Measurements from ENCODE around the gene BEND6.
"Not testable (repeated sequence)": the region's sequence is repeated elsewhere in the genome, so short reads cannot be mapped to it uniquely, and the experiment has no call there.

The BEND6 gene

GRCh38 chr6:57040011-57040410 lies 85.1 kb downstream of the BEND6 start:
- DNase-seq: no peak

DNA sequence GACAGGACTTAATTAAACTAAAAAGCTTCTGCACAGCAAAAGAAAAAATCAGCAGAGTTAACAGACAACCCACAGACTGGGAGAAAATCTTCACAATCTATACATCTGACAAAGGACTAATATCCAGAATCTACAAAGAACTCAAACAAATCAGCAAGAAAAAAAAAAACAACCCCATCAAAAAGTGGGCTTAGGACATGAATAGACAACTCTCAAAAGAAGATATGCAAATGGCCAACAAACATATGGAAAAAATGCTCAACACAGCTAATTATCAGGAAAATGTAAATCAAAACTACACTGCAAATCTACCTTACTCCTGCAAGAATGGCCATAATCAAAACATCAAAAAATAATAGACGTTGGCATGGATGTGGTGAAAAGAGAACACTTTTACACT lies 89.2 kb downstream of the BEND6 start:
- DNase-seq: not testable (repeated sequence)

- no peak for DNase-seq
These were observed 89.7 kb downstream of the BEND6 start for GRCh38 chr6:57044568-57044967.

GRCh38 chr6:57046332-57047256 lies 91.7 kb downstream of the BEND6 start, which contains the start of gene KIAA1586:
KIAA1586 (plus strand) TSS chr6:57046693; CDS start chr6:57046756, 63 bp downstream.
- DNase-seq: peak; percentile 87

DNA sequence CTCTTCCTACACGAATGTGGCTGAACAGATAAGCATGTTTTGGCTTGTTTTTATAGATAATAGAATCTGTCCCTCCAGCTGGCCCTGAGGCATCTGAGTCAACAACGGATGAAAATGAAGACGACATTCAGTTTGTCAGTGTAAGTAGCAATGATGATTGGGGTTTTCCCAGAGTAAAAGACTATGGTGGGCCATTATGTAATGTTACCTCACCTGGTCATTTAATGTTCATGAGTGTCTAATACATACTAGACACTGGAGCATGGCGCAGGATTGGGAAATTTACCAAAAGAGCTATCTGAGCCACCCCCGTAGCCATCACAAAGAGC lies 92.3 kb downstream of the BEND6 start:
- DNase-seq: not testable (repeated sequence)

- not testable (repeated sequence) for DNase-seq
These were observed 93.0 kb downstream of the BEND6 start for GRCh38 chr6:57047859-57048258.

- peak; percentile 2 for DNase-seq
These were observed 93.7 kb downstream of the BEND6 start for GRCh38 chr6:57048577-57048976.

- DNase-seq: no peak
These were observed 108.9 kb downstream of the BEND6 start for GRCh38 chr6:57063847-57064246.

DNA sequence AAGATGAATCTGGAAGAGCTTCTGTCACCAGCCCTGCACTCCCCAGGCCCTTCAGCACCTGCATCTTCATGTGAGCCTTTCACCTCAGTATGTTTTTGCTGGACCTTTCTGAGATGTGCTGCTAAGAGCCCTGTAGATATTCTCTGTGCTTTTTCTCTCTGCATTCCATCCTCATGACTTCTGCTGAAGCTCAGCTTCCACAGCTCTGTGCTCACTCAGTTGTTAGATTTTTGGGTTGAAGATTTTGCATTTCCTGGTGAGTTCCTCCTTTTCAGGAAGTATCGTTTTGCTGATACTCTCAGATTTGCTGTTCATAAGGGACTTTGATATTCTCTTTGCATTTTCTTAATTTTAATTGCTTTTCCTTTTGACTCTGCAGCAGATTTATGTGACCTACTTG lies 109.9 kb downstream of the BEND6 start:
- no peak for DNase-seq

DNA sequence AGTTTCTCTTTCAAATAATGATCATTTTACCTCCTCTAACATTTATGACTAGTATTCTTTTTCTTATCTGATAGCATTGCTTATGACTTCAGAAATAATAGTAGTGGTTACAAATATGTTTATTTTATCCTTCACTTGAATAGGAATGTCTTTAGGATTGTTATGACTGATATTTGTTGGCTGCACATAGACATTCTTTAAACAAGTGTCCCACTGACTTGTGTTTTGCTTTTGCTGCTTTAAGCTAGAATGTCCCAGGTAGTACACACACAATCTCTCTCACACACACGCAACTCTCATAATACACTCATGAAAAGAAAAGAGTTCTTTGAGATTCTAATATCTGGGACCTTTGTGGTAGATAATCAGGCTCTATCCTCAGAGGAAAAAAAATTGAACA lies 113.2 kb downstream of the BEND6 start:
- no peak for DNase-seq

DNA sequence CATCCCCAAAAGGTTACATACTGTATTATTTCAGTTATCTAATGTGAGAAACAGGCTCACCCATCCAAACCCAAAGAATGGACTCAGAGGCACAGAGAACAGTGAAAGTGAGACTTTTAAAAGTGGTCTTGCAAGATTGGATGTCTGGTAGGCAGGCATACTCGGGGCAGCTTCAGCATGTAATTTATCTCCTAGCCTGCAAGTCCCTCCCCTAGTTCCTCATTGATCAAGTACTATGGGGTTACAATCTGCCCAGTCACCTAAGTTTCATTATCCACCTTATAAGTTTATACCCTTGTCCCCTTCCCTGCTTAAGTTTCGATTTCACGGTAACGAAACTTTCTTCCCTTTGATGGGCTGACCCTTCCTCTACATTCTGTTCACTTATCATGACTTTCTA lies 114.3 kb downstream of the BEND6 start:
- no peak for DNase-seq

DNA sequence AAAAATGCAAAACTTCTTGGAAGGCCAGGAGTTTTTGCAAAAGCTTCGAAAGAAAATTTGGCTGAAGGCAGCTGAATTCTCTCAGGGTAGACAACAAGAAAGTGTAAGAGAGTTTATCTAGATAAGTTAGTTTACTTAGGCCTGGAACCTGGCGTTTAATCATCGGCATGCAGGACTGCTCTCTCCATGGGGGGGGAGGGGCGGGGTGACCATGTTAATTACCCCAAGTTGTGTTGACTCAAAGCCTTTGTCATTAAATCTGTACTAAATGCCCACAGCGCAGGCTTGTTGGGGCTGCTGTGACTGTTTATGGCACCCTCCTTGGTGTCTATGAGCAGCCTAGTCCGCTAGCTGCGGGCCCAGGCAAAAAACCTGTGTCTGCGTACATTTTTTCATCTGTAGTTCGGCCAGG lies 115.0 kb downstream of the BEND6 start:
- DNase-seq: no peak

DNA sequence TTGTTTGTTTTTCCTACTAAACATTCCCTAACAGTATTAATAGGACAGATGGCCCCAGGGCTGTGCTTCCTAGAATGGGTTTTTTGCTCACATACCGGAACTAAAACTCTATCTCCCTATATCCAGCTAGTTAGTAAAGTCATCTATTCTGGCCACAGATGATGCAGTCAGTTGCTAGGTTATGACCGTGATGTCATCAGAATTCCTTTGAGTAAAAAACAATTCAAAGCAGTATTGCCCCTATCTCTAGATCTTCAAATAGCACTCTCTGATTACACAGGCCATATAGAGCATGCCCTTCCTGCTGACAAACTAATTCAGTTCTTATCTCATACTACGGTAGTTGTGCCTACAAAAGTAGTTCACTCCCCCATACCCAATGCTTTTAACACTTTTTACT lies 117.2 kb downstream of the BEND6 start:
- DNase-seq: no peak

- no peak for DNase-seq
These were observed 119.5 kb downstream of the BEND6 start for GRCh38 chr6:57074383-57074782.

GRCh38 chr6:57075092-57075491 lies 120.2 kb downstream of the BEND6 start:
- DNase-seq: no peak

All from suppressor macrophage treated with lipopolysaccharide for 4 hours (primary cell).